NCI-H128 (cell line): ENCODE data around the gene PRELP.
"Not testable (repeated sequence)": the region's sequence is repeated elsewhere in the genome, so short reads cannot be mapped to it uniquely, and the experiment has no call there.

Source experiments
- DNase-seq: peaks from one replicate; lab custom pipeline; 2025; ENCODE audit not compliant: unreplicated experiment; lab: John Stamatoyannopoulos, UW

Gene PRELP

DNA sequence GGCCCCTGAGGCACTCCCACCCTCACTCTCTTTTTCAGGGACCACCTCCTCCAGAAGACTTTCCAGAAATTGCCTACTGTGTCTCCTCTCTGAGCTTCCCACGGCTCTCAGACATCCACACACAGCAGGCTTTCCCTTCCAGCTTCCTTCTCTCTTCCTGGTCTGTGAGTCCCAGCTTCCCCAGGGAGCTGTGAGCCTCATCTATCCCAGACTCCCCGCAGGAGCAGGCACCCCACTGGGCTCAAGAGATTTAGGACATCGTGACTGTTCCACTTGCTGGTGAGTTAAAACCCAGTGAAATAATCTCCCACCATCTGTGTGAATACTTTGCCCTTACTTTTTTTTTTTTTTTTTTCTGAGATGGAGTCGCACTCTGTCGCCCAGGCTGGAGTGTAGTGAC is 22.0 kb upstream of the PRELP start:
- DNase-seq: no peak

DNA sequence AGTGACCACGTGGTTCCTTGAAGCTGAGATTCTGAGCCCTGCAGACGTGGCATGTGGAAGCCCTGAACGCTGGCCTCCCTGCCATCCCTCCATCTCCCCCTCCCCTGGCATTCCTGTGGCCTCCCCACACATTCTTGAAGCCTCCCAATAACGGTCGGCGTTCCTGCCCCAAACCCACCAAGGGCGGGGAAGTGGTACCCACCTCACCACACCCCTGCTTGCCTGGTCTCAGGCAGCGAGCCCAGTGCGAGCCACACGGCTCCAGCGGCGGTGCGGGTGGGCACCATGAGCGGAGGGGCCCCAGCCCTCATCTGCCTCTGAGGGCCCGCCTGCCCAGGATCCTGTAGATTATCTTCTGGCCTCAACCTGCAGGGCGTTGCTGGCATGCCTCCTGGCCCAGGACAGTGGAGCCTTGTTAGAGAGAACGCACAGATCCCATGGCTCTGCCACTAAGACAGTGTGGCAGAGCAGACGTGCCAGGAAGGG is 20.6 kb upstream of the PRELP start:
- no peak for DNase-seq

DNA sequence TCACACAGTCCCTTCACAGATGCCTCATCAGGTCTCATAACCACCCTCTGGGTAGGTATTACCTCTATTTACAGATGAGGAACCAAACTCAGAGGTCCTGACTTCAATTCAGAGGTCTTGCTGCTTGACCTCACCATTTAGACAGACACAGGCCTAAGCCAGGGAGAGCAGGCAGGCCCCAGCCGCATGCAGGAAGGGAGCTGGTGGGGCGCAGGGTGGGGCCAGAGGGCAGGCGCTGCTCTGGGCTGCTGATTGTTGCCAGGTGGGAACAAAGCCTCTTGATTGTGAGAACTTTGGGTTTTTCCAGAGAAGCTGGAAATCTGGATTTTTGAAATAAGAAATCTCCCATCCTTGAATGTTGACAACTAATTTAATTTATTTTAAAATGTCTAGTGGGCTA is 19.9 kb upstream of the PRELP start:
- DNase-seq: no peak

DNA sequence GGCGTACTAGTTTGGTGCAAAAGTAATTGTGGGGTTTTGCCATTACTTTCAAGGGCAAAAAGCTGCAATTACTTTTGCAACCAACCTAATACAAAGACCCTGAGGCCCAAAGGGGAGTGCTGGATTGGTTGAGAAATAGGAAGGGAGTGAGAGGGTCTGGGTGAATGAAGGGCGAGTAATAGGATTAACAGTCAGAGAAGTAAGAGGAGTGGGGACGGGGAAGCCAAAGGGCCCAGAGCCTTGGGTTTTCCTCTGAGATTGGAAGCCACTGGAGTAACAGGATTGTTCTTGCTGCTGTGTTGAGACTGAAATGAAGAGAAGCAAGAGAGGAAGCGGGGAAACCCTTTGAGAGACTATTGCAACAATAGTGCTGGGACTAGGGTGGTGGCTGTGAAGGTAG is 19.0 kb upstream of the PRELP start:
- no peak for DNase-seq

DNA sequence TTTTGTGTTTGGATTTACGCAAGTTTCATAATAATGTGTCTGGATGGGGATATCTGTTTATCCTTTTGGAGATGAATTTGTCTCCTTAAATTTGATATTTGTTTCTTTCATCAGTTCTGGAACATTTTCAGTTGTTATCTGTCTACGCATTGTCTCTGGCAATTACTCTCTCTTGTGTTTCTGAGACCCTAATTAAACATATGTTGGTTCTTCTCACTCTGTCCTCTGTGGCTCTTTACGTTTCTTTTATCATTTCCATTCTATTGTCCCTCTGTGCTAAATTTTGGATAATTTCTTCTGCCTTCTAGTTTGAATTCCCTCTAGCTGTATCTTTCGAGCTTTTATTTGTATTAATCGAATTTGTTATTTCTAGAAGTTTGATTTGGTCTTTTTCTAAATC is 17.5 kb upstream of the PRELP start:
- no peak for DNase-seq

DNA sequence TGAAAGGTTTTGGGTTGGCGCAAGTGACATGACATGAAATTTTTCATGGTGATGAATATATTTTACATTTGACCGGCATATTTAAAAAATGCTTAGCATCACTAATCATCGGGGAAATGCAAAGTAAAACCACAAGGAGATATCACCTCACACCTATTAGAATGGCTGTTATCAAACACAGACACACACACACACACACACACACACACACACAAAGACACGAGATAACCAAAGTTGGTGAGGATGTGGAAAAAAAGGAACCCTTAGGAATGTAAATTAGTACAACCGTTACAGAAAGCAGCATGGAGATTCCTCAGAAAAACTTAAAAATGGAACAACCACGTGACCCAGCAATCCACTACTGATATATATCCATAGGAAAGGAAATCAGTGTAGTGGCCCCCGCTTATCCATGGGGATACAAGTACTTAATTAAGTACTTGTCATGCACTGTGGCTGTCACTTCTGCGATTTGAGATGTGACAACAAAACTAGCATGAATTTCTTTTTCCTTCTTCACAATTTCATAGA is 15.9 kb upstream of the PRELP start:
- DNase-seq: no peak

DNA sequence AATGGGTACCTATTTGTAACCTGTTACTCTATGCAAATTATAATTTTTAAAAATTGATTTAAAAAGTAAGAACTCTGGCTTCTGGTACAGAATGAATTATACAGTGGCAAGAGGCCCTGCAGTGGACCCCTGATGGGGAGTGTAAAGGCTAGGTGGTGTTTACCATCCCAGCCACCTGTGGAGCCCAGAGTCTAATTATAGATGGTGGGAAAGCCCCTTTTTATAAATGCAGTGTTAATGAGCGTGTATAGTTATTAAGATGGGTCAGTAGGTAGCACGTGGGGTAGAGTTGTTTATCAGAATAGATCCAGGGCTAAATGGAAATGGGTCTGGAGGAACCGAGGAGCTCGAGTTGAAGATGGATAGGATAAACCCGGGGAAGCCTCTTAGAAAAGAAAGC is 13.9 kb upstream of the PRELP start:
- DNase-seq: no peak

DNA sequence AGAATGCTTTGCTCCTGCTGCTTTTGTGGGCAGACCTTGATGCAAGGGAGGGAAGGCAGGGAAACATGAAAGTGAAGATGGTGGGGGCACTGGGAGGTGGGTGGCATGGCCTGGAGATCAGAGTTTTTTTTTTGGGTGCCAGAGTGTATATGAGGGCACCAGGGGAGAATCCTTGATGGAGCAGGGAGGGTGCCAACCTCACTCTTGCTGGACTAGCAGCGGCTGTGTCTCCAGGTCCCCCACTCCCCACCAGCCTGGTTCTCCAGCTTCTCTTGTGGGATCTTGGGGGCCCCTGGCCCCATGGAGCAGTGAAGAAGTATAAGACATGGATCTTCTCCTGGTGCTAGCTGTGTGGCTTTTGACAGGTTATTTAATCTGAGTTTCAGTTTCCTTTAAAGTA is 13.5 kb upstream of the PRELP start:
- DNase-seq: no peak

DNA sequence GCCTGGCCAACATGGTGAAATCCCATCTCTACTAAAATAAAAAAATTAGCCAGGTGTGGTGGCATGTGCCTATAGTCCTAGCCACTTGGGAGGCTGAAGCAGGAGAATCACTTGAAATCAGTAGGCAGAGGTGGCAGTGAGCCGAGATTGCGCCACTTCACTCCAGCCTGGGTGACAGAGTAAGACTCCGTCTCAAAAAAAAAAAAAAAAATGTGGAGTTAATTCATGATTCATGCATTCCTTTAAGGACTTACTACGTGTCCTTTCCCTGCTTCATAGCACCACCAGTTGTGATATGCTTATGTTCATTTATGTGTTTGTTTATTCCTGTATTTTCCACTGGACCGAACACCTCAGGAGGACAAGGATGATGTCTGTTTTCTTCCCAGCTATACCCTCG is 12.7 kb upstream of the PRELP start:
- no peak for DNase-seq

DNA sequence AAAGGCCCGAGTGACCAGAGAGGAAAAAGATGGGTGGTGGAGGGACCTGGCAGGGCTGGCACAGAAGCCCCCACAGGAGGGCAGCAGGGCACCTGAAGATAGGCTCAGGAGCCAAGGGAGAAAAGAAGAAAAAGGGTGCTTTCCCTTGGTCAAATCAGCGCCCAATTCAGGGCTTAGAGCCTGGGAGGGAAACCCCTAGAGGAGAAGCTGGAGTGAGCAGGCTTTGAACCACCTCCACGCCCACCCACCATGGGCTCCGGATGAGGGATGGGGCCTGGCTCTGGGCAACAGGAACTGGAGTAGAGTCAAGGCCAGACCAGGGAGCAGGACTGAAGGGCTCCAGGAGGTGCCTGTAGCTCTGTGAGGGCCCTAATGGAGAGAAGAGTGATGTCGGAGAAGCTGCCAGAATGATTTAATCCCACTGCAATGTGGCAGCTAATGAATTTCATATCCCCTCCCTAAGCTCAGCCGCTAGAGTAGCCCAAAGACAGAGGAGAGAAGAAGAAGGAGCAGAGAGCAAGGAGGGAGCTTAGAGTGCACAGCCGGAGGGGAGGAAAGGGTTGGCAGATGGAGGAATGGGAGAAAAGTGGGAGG is 12.0 kb upstream of the PRELP start:
- no peak for DNase-seq

DNA sequence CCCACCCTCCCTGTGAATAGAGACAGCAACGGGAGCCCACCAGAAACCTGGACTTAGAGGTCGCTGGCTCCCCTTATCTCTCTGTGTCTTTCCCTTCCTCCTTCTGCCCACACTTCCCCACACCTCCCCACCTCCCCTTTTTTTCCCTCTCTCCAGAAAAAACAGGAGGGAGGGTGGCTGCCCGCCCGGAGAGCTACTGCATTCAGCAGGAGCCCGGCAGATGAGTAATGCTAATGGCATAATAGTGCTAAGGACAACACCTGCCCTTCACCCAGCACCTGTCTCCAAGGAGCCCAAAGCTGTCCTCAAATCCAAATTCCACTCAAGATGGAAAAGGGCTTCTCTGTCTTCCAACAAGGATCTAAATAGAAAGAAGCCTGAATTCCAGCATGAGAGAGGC is 11.4 kb upstream of the PRELP start:
- no peak for DNase-seq

DNA sequence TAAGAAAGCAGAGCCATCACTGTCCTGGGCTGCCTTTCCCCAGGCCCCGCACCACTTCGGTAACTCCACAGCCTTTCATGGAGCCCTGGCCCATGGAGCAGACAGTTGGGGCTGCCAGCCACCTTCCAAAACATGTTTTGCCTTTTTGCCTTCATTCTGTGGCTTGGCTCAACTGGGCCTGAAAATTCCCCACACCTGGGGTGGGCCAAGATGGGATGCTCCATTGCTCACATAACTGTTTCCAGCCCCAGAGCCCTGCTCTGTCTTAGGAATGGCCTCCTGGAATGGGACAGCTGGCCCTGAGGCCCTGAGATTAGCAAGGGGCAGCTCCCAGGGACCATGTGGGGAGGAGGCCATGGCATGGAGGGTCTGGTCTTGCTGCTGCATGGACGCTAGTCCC is 10.9 kb upstream of the PRELP start:
- no peak for DNase-seq

DNA sequence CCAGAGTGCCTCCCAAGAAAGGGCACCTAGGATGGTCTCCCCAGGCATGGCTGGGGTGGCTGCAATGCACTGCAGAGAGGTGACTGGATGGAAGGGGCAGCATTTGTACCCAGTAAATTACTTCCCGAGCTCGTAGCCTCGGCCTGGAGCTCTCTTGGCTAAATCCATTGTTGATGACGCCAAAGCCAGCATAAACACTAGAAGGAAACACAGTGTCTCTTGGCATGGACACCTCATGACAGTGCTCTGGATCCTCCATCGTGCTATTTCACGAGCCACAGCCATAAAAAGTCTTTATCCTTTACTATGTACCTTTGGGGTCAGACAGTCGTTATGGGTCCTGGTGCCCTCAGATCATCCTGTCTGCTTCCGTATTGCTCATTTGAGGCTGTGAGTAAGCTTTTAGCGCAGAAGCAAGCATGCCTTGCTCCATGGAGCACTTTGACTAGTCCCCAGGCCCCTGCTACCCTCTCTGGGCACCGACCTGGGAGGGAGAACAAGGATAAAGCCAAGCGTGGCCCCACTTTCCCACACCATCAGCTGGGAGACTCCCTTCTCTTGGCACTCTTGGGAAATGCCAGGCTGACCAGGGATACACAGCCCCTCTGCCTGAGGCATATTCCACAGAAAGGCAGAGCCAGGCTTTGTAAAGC is 10.3 kb upstream of the PRELP start:
- DNase-seq: no peak

DNA sequence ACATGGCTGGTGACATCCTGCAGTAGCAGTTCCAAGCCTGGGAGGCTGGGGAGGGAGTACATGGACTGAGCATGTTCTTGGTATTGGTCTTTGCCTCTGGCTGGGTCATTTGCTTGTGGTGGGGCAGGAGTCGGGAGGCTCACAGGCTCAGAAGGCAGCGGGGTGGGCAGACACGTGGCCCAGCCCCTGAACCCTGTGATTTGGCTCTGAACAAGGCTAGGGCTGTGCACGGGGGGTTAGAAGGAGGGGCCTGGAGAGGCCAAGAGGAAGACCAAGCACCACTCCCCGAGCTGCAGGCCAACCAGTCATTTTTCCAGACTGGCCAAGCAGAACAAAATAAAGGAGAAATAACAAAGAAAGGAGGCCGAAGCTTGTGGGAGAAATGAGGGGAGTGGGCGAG is 9.7 kb upstream of the PRELP start:
- DNase-seq: no peak

DNA sequence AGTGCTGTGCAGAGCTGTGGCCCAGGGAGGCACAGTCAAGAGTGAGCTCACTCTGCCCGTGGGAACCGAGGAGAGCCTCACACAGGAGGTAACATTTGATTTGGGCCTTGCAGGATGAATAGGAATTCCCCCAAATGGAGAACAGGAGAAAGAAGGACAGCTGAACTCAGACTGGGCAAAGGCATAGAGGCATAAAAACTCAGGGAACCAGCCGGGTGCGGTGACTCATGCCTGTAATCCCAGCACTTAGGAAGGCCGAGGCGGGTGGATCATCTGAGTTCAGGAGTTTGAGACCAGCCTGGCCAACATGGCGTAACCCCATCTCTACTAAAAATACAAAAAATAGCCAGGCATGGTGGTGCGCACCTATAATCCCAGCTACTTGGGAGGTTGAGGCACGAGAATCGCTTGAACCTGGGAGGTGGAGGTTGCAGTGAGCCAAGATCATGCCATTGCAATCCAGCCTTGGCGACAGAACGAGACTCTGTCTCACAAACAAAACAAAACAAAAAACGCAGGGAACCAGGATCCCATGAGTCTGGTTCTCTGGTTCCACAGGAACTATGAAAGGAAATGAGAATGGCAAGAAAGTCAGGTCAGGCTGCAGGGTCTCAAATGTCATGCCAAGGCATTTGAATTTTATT is 8.6 kb upstream of the PRELP start:
- not testable (repeated sequence) for DNase-seq

DNA sequence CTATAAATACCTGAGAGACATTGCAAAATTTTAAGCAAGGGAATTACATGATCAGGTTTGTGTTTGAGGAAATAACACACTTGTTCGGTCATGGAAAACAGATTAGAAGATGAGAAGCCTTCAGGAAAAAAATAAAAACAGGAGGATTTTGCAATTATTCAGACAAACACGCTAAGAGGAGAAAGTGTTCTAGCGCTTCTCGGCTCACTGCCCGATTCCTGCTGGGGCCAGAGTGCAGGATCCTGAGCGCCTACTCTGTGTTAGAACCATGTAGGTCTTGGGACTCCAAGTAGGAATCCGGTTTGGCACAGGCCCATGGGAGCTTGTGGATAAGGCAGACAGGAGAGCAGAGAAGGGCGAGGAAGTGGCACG is 8.1 kb upstream of the PRELP start:
- DNase-seq: no peak

DNA sequence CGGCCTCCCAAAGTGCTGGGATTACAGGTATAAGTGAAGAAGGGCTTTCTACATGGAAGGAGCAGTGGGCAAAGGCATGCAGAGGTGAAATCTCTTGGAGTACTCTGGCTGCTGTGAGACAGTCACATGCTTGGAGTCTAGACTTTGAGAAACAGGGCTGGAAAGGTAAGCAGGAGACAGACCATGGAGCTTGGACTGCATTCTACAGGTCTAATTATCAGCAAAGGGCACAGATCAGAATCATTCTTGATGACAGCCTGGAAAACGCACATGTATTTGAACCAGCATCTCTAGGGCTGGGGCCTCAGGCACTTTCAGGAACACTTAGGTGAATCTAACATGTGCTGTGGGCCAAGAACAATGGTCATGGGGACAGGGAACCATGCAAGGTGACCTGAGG is 7.3 kb upstream of the PRELP start:
- no peak for DNase-seq

DNA sequence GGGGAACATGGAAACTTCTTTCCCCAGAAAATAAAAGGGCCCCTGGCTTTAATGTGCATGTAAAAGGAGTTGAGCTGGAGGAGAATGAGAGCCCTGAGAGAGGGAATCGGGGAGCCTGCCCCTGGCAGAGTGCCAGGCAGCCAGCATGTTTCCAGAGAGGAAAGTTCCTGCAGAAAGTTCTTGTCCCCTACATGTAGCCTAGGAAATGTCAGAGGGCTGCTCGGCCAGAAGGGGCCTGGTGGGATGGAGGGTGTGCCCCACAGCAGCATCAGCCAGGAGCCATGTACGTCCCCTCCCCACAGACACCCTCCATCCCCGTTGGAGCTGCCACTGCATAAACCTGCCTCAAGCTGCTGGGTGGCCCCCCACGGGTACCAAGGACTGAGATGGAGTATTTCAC is 5.4 kb upstream of the PRELP start:
- DNase-seq: no peak

DNA sequence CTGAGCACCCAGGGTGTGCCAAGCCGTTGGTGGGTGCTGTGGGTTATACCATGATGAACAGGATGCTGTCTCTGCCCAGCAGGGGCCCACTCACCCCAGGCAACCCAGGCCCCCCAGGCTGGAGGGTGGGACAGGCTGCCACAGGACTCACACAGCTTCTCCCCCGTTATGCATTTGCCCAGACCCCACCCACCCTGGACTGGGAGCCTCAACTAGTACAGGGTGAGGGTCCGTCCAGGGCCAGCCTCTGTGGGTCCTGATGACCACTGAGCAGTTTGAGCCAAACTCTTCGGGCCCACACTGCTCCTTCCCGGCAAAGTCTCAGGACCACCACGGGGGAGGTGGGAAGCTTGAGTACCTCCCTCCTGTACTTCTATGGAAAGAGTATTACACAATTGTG is 3.8 kb upstream of the PRELP start:
- no peak for DNase-seq

DNA sequence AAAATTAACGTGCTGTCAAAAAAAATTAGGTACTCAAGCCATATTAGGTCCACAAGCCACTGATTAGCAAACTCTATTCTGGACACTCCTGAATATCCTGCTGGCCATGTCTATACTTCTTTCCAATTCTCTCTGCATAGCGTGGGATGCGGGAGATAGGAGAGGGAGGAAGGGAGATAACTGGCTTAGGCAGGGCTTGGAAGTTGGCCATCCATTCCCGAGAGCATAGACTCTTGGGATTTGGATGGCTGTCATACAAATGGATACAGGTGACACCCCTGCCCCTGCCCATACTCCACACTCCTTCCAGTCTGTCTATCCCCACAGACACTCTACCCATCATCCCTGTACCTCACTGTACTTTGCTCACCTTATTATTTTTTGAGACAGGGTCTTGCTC is 2.3 kb upstream of the PRELP start:
- no peak for DNase-seq

DNA sequence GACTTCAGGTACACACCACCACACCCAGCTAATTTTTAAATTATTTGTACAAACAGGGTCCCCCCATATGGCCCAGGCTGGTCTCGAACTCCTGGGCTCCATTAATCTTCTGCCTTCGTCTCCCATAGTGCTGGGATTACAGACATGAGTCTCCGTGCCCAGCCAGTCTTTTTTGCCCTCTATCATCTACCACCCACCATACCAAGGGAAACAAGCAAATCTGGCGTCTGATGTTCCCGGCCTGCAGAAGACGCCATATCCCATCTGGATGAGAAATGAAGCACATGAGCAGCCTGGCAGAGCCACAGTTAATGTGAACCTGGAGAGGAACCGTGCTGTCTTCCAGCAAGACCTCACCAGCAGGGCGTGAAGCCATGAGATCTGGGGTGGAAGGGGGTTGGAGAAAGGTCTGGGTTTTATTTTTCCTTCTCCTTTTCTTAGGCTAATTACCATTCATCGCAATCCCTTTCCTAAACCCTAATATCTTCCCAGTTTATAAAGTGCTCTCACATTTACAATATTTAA is 1.8 kb upstream of the PRELP start:
- no peak for DNase-seq

DNA sequence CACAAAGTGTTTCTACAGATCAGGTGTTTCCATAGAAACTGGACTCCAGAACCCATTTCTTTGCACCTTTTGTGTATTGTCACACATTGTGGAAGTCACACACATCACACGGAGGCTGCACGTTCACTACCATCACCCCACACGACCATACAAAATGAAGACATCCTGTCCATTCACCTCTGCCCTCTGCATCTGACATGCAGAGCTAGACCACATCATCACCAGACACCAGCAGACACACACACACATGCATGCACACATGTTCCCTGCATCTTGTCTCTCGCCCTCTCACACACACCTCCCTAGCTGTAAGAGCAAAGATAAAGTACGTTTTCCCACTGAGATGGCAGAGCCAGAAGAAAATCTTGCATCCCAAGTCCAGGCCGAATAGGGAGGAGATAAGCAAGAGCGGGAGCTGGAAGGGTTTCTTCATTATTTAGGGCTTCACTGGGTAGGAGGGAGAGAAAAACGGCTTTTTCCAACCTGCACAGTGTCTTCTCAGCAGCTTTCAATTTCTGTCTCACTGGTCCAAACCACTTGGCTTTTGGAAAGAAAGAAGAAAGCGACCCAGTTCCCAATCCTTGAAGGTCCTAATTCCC is 709 bp downstream of the PRELP start:
- DNase-seq: no peak
